Measurements from ENCODE around the gene LMOD3.

The LMOD3 gene

GRCh38 chr3:69161587-69162307 is 39.4 kb upstream of the LMOD3 start:
- DNase-seq (ENCODE audit: low read depth): peak; percentile 5
- no peak overlapping the region for H3K4me3 ChIP-seq (ENCODE audit: low read depth, low read length)
- TF ChIP-seq CTCF (IDR thresholded peaks at IDR 0.05; ENCODE audit: low read depth, low read length, missing control alignments): peak; percentile 83

GRCh38 chr3:69160525-69160924 is 38.1 kb upstream of the LMOD3 start:
- DNase-seq (ENCODE audit: low read depth): no peak
- H3K4me3 ChIP-seq (ENCODE audit: low read depth, low read length): no peak overlapping the region
- TF ChIP-seq CTCF (IDR thresholded peaks at IDR 0.05; ENCODE audit: low read depth, low read length, missing control alignments): no peak

- no peak overlapping the region for H3K4me3 ChIP-seq (ENCODE audit: low read depth, low read length)
- no peak for TF ChIP-seq CTCF (IDR thresholded peaks at IDR 0.05; ENCODE audit: low read depth, low read length, missing control alignments)
- DNase-seq (ENCODE audit: low read depth): no peak
Measured at GRCh38 chr3:69160107-69160506, 37.7 kb upstream of the LMOD3 start.

- no peak for TF ChIP-seq CTCF (IDR thresholded peaks at IDR 0.05; ENCODE audit: low read depth, low read length, missing control alignments)
- DNase-seq (ENCODE audit: low read depth): no peak
Measured at GRCh38 chr3:69149586-69149985, 27.2 kb upstream of the LMOD3 start.

GRCh38 chr3:69145688-69146087 is 23.3 kb upstream of the LMOD3 start:
- DNase-seq (ENCODE audit: low read depth): no peak
- no peak overlapping the region for H3K4me3 ChIP-seq (ENCODE audit: low read depth, low read length)
- no peak for TF ChIP-seq CTCF (IDR thresholded peaks at IDR 0.05; ENCODE audit: low read depth, low read length, missing control alignments)

More at GRCh38 chr3:69149586-69149985, 27.2 kb upstream of the LMOD3 start:
- H3K4me3 ChIP-seq (ENCODE audit: low read depth, low read length): no peak overlapping the region

- no peak overlapping the region for H3K4me3 ChIP-seq (ENCODE audit: low read depth, low read length)
- no peak for TF ChIP-seq CTCF (IDR thresholded peaks at IDR 0.05; ENCODE audit: low read depth, low read length, missing control alignments)
- DNase-seq (ENCODE audit: low read depth): no peak
Measured at GRCh38 chr3:69144631-69145245, 22.3 kb upstream of the LMOD3 start.

GRCh38 chr3:69143612-69144011 is 21.2 kb upstream of the LMOD3 start:
- no peak for TF ChIP-seq CTCF (IDR thresholded peaks at IDR 0.05; ENCODE audit: low read depth, low read length, missing control alignments)
- H3K4me3 ChIP-seq (ENCODE audit: low read depth, low read length): no peak overlapping the region
- DNase-seq (ENCODE audit: low read depth): no peak
